HFF-Myc (cell line): ENCODE measurements around the gene LOC101059915.

Experiments used
- DNase-seq: peaks from one replicate; pipeline ENCODE4 v3.0.0-alpha.2; 2011; ENCODE audit warnings: low read depth; ENCODE audit errors: extremely low read depth
- H3K4me3 ChIP-seq: replicated peaks from 2 replicates; pipeline ENCODE4 v1.5.1; 2011; ENCODE audit warnings: low read depth, mild to moderate bottlenecking, control low read depth, low read length
- CTCF ChIP-seq: IDR thresholded peaks from 2 replicates; pipeline ENCODE4 v1.5.1; 2012; ENCODE audit warnings: mild to moderate bottlenecking, low read depth, low read length, control low read depth; ENCODE audit errors: missing control alignments

LOC101059915 gene

GRCh38 chrX:71621603-71622002, 45.7 kb upstream of the LOC101059915 start:
- H3K4me3 ChIP-seq: no peak overlapping the region
- TF ChIP-seq CTCF: no peak
- no peak for DNase-seq

- TF ChIP-seq CTCF: no peak
- H3K4me3 ChIP-seq: no peak overlapping the region
- DNase-seq: no peak
Measured at GRCh38 chrX:71622032-71622575, 45.2 kb upstream of the LOC101059915 start.

- DNase-seq: no peak
- no peak for TF ChIP-seq CTCF
- H3K4me3 ChIP-seq: no peak overlapping the region
Measured at GRCh38 chrX:71622576-71623450, 44.5 kb upstream of the LOC101059915 start.

GRCh38 chrX:71623714-71624113, 43.6 kb upstream of the LOC101059915 start:
- no peak for TF ChIP-seq CTCF
- no peak for DNase-seq
- no peak overlapping the region for H3K4me3 ChIP-seq

GRCh38 chrX:71625471-71625870, 41.9 kb upstream of the LOC101059915 start:
- no peak overlapping the region for H3K4me3 ChIP-seq
- no peak for TF ChIP-seq CTCF
- DNase-seq: no peak

- H3K4me3 ChIP-seq: no peak overlapping the region
- no peak for DNase-seq
- no peak for TF ChIP-seq CTCF
Measured at GRCh38 chrX:71626576-71626975, 40.8 kb upstream of the LOC101059915 start.
